ENCODE measurements around the gene PCAT6. TPM values are rescaled to one million over a fixed set of nuclear protein-coding genes. Genes with fewer than 3 reads are reported as not detected.
"Not testable (repeated sequence)": the region's sequence is repeated elsewhere in the genome, so short reads cannot be mapped to it uniquely, and the experiment has no call there.

Gene PCAT6
- total and polyA plus RNA-seq, 10 donors: 0.81 to 2.4 (median 1.3) TPM; not detected in 3

DNA sequence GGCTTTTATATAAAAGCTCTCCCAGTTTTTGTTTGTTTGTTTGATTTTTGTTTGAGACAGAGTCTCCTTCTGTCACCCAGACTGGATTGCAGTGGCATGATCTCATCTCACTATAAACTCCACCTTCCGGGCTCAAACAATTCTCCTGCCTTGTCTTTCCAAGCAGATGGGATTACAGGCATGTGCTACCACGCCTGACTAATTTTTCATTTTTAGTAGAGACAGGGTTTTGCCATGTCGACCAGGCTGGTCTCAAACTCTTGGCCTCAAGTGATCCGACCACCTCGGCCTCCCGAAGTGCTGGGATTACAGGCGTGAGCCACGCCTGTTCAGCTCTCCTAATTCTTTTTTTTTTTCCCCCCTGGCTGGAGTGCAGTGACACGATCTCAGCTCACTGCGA lies 4.4 kb downstream of the PCAT6 start:
- no peak for DNase-seq
- H3K36me3 ChIP-seq: no peaks in the 10 kb centered on the region
- TF ChIP-seq, protein P1, sequence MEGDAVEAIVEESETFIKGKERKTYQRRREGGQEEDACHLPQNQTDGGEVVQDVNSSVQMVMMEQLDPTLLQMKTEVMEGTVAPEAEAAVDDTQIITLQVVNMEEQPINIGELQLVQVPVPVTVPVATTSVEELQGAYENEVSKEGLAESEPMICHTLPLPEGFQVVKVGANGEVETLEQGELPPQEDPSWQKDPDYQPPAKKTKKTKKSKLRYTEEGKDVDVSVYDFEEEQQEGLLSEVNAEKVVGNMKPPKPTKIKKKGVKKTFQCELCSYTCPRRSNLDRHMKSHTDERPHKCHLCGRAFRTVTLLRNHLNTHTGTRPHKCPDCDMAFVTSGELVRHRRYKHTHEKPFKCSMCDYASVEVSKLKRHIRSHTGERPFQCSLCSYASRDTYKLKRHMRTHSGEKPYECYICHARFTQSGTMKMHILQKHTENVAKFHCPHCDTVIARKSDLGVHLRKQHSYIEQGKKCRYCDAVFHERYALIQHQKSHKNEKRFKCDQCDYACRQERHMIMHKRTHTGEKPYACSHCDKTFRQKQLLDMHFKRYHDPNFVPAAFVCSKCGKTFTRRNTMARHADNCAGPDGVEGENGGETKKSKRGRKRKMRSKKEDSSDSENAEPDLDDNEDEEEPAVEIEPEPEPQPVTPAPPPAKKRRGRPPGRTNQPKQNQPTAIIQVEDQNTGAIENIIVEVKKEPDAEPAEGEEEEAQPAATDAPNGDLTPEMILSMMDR (IDR thresholded peaks at IDR 0.05 in 8 of 11, conservative IDR thresholded peaks at IDR 0.05 in 3 of 11): no peak
- no peak for TF ChIP-seq POLR2AphosphoS5 (IDR thresholded peaks at IDR 0.05)
- no peak for TF ChIP-seq POLR2A (IDR thresholded peaks at IDR 0.05)
- H3K27ac ChIP-seq: no peak overlapping the region
- H3K9me3 ChIP-seq: no peaks in the 10 kb centered on the region
- no peak overlapping the region for H3K4me3 ChIP-seq
- intact Hi-C loops (cut with DNase I; ENCODE audit: low total_unique reads): no loop called here
- H3K27me3 ChIP-seq (replicated peaks in 1 of 7): peaks cover 0 to 3% (median 0%) of the 10 kb centered on the region in 7 donors
- peaks cover 0 to 14% (median 11%) of the 10 kb centered on the region in 6 donors for H3K4me1 ChIP-seq
- WGBS, 5 donors: 81 to 91% (median 88%) methylated on average over 10 of the region's 10 CpGs

- no peak for TF ChIP-seq POLR2AphosphoS5 (IDR thresholded peaks at IDR 0.05)
- Histone ChIP-seq H3K27ac (no peak overlapping the region), H3K27me3 (replicated peaks in 1 of 7) (no peaks in the 10 kb centered on the region), H3K9me3 (no peaks in the 10 kb centered on the region), H3K4me3 (no peak overlapping the region), H3K4me1 (peaks cover 0 to 5% (median 0%) of the 10 kb centered on the region in 6 donors), H3K36me3 (no peaks in the 10 kb centered on the region)
- DNase-seq: no peak
- intact Hi-C loops (cut with DNase I; ENCODE audit: low total_unique reads): no loop called here
- WGBS, 5 donors: 73 to 93% (median 80%) methylated on average over 1 of the region's 1 CpG
Observed at GRCh38 chr1:202818819-202819218, 8.1 kb downstream of the PCAT6 start.

- peaks cover 0 to 5% (median 0%) of the 10 kb centered on the region in 6 donors for H3K4me1 ChIP-seq
- H3K9me3 ChIP-seq: no peaks in the 10 kb centered on the region
- no peaks in the 10 kb centered on the region for H3K36me3 ChIP-seq
- H3K27ac ChIP-seq: peak overlapping the region in 4 of 8 donors; percentile 11 to 56 (median 42)
- no peaks in the 10 kb centered on the region for H3K27me3 ChIP-seq (replicated peaks in 1 of 7)
- TF ChIP-seq, protein P1 (IDR thresholded peaks at IDR 0.05 in 8 of 11, conservative IDR thresholded peaks at IDR 0.05 in 3 of 11): no peak
- TF ChIP-seq POLR2A (IDR thresholded peaks at IDR 0.05) (no peak), POLR2AphosphoS5 (IDR thresholded peaks at IDR 0.05) (no peak)
- H3K4me3 ChIP-seq: no peak overlapping the region
- intact Hi-C loops (cut with DNase I; ENCODE audit: low total_unique reads): no loop called here
- no peak for DNase-seq
- WGBS, 5 donors: 46 to 82% (median 79%) methylated on average over 2 of the region's 2 CpGs
Observed at GRCh38 chr1:202821467-202821866, 10.7 kb downstream of the PCAT6 start.

DNA sequence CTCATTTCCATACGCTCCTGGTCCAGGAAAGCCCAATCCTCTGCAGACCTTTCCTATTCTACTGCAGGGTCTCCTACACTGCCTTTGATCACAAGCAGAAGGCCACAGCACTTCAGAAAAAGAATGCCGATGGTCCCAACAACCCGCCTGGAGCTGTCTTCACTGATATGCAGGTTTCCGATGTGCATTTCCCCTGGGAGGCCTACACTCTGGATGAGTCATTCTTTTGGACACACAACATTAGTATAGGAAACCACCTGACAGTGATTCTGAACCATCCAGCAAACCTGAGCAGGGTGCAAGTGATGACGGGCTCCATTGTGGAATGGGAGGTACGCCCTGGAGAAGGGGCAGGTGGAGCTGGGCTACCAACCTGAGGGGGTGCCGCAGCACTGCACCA lies 15.0 kb downstream of the PCAT6 start:
- TF ChIP-seq, protein P1 (IDR thresholded peaks at IDR 0.05 in 8 of 11, conservative IDR thresholded peaks at IDR 0.05 in 3 of 11): no peak
- TF ChIP-seq POLR2AphosphoS5 (IDR thresholded peaks at IDR 0.05) (no peak), POLR2A (IDR thresholded peaks at IDR 0.05) (no peak)

DNA sequence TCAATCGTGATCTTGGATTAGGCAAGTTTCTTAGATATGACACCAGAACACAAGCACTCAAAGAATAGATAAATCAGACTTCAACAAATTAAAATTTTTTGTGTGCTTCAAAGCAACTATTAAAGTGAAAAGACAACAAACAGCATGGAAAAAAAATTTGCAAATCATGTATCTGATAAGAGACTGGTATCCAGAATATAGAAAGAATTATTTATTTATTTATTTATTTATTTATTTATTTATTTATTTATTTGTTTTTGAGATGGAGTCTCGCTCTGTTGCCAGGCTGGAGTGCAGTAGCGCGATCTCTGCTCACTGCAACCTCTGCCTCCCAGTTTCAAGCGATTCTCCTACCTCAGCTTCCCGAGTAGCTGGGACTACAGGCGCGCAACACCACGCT lies 18.5 kb downstream of the PCAT6 start:
- H3K27ac ChIP-seq; H3K4me3 ChIP-seq; DNase-seq; H3K36me3 ChIP-seq; H3K9me3 ChIP-seq; H3K4me1 ChIP-seq; H3K27me3 ChIP-seq (replicated peaks in 1 of 7); intact Hi-C loops (cut with DNase I; ENCODE audit: low total_unique reads): not testable (repeated sequence)
- 90 to 96% (median 93%) methylated on average over 9 of the region's 9 CpGs for WGBS, 5 donors

More for the DNA sequence above, 15.0 kb downstream of the PCAT6 start:
- Histone ChIP-seq H3K4me1 (peaks cover 0 to 5% (median 0%) of the 10 kb centered on the region in 6 donors), H3K27ac (no peak overlapping the region), H3K27me3 (replicated peaks in 1 of 7) (no peaks in the 10 kb centered on the region), H3K36me3 (no peaks in the 10 kb centered on the region), H3K9me3 (no peaks in the 10 kb centered on the region), H3K4me3 (no peak overlapping the region)
- intact Hi-C loops (cut with DNase I; ENCODE audit: low total_unique reads): no loop called here
- 85 to 95% (median 89%) methylated on average over 7 of the region's 7 CpGs for WGBS, 5 donors
- no peak for DNase-seq

Measured in spleen (tissue), 11 donors.